Measurements from ENCODE around the gene CDK2AP2. TPM values are rescaled to one million over a fixed set of nuclear protein-coding genes. Genes with fewer than 3 reads are reported as not detected.
"Not testable (repeated sequence)": the region's sequence is repeated elsewhere in the genome, so short reads cannot be mapped to it uniquely, and the experiment has no call there.

Gene CDK2AP2
- polyA plus RNA-seq, 12 donors = 12.7 to 27.8 (median 16.3) TPM; not detected in 1

DNA sequence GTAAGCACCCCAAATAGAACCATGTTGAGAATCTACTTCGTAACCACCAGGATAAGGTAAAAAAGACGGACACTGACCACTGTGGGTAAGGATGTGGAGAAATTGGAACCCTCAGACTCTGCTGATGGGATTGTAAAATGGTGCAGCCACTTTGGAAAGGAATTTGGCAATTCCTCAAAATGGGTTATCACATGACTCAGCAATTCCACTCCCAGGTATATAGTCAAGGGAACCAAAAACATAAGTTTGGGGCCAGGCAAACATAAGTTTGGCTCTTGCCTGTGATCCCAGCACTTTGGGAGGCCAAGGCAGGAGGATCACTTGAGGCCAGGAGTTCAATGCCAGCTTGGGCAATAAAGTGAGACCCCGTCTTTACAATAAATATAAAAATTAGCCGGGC, 20.4 kb upstream of the CDK2AP2 start:
- no peak for DNase-seq

- DNase-seq = no peak
These were observed 17.5 kb upstream of the CDK2AP2 start for GRCh38 chr11:67525275-67525976.

DNA sequence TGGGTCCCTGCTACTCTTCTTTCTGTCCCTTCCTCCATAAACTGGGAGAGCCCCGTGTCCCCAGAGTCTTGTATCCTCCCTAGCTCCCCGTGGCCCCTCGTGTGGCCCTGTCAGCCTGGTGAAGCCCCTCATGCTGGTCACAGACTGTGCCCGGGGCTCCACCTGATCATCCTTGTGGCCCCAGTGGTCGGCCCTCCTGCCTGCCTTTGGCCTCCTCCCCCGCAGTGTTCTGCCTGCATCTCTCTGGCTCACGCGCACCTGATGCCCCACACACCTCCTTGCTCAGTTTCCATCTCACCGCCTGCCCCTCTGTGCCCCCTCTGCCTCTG, 16.5 kb upstream of the CDK2AP2 start:
- no peak for DNase-seq

DNA sequence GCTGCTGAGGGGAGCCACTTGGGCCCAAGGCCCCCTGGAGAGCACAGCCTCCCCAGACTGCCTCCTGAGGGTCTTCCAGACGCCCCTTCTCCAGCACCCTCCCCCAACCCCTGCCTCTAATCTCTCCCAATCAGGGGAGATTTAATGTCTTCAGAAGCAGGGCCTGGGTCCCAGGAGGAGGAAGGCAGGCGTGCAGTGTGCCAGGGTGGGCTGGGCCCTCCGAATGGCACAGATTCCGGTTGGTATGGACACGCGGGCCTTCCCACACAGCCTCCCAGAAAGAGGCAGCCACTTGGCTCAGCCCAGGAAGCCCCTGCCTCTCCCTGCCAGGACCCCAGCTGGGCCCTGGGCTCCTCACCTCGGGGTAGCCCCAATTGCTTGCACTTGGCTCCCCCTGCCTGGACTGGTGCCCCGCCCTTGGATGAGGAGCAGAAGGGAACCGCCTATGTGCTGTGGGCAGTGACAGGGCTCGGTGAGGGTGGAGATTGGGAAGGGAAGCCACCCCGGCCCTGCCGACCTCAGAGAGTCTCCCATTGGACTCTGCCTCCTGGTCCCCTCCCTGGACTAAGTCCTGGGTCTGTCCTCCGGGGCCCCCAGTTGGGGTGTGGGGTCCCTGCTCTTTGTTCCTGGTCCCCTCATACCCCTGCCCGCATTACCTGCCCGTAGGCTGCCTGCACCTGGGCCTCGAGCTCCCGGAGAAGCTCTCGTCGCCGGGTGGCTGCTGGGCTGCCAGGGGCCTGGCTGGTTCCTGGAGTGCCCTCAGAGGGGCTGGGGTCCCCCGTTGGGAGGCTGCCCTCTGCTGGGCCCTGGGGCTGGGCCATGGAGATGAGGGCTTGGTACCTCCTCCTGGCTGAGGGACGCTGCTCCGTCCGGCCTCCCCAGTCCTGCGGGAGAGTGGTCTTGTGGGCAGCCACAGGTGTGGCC, 15.9 kb upstream of the CDK2AP2 start:
- DNase-seq = no peak

DNA sequence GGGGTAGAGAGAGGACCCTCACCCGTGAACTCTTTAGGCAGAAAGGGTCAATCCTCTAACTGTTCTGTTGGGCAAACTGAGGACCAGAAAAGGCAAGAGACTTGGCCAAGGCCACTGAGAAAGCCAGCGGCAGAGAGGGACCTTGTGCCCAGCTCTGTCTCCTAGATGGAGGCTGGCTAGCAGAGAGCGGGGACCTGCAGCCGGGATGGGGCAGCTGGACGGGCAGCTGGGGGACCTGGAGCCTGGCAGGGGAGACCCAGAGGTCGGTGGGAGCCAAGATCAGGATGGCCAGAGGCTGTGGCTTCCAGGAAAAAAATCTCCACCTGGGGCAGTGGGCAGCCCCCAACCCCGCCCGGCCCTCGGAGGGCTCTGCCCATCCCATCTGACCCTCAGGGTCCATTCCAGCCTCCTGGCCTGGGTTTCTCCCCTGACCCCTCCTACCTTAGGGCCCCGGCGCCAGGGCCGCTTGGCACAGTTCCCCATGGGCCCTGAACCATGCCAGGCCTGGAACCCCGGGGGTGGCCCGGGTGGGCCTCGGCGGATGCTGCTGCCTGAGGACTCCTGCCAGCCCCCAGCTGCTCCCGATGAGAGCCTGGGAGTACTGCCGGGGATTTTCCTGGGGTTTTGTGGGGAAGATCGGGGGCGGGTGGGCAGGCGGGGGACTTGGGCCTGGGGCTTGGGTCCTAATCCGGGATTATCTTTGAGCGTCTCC, 15.0 kb upstream of the CDK2AP2 start, which contains the start of gene CABP2:
Gene CABP2 (minus strand): TSS at position 603 of the 712 bp plus-strand sequence. CDS start 120 bp downstream, at position 483.
- DNase-seq = no peak

DNA sequence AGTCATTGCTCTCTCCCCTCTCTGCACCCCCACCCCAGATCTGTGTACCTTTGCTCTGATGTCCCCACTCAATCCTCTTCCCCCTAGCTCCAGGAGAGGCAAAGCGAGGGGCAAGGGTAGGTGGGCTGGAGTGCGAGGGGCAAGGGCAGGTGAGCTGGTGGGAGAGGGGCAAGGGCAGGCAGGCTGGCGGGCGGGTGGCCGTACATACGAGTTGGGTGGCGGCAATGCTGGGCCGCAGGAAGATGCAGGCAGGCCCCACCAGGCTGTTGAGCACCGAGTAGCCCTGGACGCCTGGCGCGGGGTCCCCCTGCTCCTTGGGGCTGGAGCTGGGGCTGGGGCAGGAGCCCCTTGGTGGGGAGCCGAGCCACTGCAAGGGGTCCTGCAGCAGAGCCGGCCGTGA, 14.4 kb upstream of the CDK2AP2 start:
- DNase-seq = no peak

DNA sequence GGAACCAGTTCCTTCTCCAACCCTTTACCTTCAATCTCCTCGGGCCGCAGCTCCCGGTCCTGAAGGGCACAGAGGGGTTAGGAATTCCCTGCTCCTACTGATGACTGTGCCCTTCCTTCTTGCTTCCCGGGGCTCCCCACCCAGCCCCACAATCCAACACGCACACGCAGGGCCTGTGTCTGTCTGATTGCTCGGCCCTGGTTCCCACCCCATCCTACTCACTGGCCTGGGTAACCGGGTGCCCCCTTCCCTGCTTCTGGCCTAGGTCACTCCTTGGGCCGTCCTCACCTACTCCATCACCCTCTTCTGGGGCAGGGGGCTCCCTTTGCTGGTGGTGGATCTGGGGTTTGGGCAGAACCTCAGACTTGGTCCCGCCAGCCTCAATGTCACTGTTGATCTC, 14.0 kb upstream of the CDK2AP2 start:
- no peak for DNase-seq

DNA sequence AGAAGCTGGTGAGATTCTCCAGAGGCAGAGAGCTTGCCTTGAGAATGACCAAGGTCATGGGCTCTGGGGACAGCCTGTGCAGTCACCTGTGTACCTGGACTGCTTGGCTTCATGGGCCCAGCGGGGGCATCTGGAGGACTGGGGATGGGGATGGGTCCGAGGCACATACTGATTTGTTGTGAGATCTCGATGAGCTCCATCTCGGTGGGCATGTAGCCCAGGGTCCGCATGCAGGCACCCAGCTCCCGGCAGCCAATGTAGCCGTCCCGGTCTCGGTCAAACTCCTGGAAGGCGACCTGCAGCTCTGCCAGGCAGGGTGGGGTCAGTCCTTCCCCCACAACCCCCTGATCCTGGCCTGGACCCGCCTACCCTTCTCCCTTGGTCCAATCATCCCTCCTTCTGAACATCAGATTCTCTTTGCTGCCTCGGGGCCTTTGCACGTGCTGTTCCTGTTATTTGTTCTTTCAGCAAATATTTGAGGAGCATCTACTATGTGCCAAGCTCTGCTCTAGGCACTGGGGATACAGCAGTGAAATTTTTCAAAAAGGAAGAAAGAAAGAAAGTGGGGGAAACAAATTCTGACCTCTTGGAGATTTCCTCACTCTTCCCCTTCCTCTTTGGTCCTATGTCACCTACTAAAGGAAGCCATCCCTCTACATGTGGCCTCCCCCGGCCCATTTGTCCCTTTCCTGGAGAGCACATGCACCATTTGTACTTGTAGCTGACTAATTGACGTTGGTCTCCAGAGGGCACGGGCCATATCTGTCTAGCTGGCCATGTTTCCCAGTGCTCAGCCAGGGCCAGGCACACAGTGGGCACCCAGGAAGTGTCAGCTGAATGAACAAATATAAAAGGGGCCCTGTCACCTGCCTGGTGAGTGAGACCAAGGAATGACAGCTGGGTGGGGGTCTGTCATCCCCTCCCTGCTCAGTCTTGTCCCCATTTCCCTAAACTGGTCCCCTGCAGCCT, 13.2 kb upstream of the CDK2AP2 start:
- DNase-seq = no peak

GRCh38 chr11:67519726-67520125, 11.8 kb upstream of the CDK2AP2 start:
- DNase-seq = no peak

GRCh38 chr11:67517784-67518552, 10.0 kb upstream of the CDK2AP2 start:
- DNase-seq = no peak

GRCh38 chr11:67516806-67517205, 8.8 kb upstream of the CDK2AP2 start:
- no peak for DNase-seq

DNA sequence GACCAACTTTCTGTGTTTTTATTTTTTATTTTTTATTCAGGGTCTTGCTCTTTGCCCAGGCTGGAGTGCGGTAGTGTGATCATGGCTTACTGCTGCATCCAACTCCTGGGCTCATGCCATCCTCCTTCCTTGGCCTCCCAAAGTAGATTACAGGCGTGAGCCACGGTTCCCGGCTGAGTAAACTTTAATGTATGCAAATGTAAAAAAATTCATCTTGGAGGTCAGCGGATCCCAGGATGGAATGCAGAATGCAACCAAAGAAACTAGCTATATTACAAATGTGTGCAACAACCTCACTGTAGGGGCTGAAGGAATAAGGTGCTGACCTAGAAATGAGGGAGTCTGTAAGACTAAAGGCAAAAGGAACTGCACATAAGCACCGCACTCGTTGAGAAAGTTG, 6.2 kb upstream of the CDK2AP2 start:
- no peak for DNase-seq

DNA sequence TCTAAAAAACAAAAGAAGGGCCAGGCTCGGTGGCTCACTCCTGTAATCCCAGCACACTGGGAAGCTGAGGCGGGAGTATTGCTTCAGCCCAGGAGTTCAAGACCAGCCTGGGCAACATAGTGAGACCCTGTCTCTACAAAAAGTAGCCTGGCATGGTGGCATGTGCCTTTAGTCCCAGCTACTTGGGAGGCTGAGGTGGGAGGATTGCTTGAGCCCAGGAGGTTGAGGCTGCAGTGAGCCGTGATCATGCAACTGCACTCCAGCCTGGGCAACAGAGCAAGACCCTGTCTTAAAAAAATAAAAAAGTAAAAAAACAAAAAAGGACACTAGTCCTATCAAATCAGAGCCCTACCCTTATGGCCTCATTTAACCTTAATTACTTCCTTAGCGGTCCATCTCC, 3.6 kb upstream of the CDK2AP2 start:
- not testable (repeated sequence) for DNase-seq

GRCh38 chr11:67510023-67510345, 2.0 kb upstream of the CDK2AP2 start:
- no peak for DNase-seq

DNA sequence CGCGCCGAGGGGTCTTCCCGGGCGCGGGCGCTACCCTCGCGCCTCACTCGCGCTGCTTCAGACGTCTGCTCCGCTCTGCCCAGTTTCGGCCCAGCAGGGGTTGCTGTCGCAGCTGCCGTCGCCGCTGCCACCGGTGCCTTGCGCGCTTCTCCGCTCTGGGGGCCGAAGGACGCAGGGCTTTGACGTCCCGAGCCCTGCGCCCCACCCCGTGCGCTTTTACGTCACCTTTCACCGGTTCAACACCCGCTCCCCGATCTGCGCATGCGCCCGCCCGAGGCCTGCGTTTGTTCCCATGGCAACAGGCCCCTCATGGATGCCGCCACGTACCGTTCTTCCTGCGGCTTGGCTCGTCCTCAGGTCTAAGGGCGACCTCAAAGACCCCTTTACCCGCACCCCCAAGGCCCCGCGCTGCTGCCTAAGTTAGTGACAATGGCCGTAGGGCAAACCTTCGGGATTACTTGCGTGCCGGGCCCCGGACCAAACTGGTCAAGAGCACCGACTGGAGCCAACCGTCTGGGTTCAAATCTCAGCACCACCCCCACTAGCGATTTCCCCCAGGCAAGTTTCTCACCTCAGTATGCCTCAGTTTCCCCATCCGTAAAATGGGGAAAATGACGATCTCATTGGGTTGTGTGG, 642 bp upstream of the CDK2AP2 start:
- DNase-seq = peak; percentile 95

DNA sequence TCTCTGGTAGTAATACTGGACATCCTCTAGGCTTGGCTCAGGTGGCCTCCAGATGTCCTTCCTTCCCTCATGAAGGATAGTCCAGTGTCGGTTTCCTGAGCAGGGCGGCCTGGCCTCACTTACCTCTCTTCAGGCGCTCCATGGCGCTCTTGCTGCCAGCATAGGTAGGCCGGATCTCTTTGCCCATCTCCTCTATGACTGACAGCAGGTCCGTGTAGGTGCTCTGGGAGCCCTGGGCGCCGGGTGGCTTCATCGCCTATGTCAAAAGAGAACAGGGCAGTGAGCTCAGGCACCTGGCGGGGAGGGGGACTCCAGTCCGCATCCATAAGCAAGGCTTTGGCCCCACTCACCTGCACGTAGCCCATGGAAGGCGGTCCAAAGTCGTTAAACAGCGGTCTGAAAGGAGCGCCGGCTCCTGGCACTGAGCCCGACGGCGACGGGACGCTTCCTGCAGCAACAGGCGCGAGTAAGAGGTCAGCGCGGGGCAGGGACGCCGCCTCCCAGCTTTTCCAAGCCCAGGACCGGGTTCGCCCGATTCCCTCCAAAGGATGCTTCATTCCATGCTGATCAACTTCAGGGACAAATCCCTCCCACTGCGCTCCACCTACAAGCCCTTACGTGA, 609 bp downstream of the CDK2AP2 start:
- no peak for DNase-seq

DNA sequence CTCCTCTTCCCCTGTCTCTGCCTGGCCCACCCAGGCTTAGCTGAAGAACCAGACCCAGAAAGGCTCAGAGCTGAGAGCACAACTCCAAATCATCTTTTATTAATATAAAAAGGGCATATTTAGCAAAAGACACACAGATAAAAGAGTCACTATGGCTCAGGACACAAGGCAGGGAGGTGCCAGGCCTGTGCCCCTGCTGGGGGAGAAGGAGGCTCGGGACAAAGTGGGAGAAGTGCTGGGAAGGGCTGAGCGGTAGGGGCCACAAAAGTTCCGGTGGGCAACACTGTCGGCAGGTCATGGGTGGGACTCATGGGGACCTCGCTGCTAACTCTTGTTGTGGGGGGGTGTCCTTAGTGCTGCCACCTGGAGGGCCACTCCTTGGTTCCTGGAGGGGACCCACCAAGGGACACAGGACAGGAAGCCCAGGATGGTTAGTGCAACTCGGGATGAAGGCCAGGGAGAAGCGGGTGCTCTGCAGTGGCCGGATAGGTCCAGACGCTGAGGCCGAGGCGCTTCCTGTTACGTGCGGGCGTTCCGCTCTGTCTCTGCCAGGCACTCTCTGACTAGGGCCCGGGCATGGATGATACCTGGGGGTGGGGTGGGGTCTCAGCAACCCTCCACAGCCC, 1.4 kb downstream of the CDK2AP2 start:
- DNase-seq = no peak

DNA sequence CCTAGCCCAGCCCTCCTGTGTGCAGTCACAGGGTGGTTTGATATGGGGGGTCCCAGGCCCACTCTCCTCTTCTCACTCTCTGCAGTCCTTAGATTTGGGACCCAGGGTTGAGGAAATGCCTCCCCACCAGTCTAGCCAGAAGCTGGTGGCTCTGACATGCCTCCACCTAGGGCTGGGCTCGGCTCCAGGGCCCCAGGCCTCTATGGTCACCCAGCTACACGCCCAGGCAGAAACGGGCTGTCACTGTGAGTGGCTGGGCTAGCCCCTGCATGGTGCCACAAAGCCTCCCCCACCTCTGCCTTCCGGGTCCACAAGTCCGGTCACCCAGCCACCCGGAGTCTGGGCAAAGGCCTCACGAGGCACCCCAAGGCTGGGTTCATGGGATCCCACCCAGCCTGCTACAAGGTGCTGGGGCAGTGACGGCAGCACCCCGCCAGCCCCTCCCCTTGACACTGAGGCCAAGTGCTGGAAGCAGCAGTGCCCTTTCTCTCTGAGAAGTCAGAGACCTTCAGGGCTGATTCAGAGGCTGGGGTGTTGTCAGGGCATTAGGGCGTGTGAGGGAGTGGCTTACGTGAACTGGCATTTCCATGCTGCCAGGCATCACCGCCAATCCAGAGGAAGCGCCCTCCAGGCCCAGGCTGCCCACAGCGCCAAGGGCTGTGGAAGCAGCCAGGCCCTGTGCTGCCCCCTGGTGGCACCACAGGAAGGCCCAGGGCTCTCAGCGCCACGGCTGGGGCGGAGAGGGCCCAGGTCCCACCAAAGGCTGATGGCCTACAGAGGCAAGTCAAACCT, 2.2 kb downstream of the CDK2AP2 start:
- peak; percentile 80 for DNase-seq

Data from muscle of arm (tissue), 12 donors.